ENCODE data around the gene TBC1D10A.

Gene TBC1D10A

DNA sequence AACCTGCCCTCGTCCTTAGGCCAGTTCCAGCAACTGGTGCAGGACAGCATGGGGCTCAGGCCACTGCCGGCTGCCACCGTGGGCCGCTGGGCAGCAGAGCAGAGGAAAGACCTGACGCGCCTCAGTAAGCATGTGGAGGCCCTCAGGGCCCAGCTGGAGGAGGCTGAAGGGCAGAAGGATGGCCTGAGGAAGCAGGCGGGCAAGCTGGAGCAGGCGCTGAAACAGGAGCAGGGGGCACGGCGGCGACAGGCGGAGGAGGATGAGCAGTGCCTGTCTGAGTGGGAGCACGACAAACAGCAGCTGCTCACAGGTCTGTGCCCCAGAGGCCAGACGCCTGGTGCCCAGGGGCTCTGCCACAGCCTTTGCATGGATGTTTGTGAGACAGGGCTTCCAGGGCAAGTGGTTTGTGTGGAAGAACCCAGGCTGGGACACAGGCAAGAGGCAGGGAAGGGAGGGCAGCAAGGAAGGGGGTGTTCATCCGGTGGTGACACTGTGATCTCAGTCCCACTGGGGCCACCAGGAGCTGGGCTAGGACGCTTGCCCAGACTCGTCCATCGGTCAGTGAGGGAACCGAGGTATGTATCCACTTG is 44.0 kb upstream of the TBC1D10A start:
- no peak overlapping the region for H3K4me3 ChIP-seq (ENCODE audit: low read depth, low read length)
- DNase-seq (ENCODE audit: low read depth): no peak
- TF ChIP-seq, protein P1, sequence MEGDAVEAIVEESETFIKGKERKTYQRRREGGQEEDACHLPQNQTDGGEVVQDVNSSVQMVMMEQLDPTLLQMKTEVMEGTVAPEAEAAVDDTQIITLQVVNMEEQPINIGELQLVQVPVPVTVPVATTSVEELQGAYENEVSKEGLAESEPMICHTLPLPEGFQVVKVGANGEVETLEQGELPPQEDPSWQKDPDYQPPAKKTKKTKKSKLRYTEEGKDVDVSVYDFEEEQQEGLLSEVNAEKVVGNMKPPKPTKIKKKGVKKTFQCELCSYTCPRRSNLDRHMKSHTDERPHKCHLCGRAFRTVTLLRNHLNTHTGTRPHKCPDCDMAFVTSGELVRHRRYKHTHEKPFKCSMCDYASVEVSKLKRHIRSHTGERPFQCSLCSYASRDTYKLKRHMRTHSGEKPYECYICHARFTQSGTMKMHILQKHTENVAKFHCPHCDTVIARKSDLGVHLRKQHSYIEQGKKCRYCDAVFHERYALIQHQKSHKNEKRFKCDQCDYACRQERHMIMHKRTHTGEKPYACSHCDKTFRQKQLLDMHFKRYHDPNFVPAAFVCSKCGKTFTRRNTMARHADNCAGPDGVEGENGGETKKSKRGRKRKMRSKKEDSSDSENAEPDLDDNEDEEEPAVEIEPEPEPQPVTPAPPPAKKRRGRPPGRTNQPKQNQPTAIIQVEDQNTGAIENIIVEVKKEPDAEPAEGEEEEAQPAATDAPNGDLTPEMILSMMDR (IDR thresholded peaks at IDR 0.05; ENCODE audit: low read depth, low read length, missing control alignments): no peak

DNA sequence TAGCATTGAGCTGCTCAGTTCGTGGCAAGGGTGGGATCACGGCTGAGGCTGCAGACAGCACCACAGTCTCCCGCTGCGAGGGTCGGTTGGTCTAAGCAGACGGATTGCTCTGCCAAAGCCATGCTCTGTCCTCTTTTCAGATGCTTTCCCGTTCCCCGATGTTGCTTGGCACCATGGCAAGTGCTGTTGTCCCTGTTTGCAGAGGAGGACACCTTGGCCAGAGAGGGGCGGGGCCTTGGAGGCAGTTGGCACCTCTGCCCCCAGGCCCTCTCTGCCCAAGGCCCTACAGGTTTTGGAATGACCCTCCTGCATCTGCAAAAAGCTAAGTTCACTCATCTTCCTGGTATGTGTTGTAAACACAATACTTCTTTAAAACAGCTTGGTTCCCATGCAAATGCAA is 41.7 kb upstream of the TBC1D10A start:
- TF ChIP-seq, protein P1 (IDR thresholded peaks at IDR 0.05; ENCODE audit: low read depth, low read length, missing control alignments): no peak
- DNase-seq (ENCODE audit: low read depth): no peak
- H3K4me3 ChIP-seq (ENCODE audit: low read depth, low read length): no peak overlapping the region

DNA sequence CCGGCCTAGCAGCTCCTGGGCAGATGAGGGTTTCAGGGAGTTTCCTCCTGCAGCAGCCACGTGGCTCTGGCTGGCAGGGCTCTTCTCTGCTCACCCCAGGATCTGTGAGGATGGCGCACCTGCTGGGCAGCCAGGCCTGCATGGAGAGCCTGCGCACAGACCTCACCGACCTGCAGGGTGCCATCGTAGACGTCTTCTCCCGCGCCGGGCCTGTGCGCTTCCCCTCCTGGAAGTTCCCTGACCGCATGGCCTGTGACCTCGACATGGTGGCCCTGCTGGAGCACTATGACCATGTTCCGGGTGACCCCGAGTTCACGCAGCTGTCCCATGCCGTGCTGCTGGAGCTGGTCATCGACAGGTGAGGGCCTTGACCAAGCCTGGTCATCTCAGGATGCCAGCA is 39.1 kb upstream of the TBC1D10A start:
- TF ChIP-seq, protein P1 (IDR thresholded peaks at IDR 0.05; ENCODE audit: low read depth, low read length, missing control alignments): no peak
- DNase-seq (ENCODE audit: low read depth): no peak
- no peak overlapping the region for H3K4me3 ChIP-seq (ENCODE audit: low read depth, low read length)

DNA sequence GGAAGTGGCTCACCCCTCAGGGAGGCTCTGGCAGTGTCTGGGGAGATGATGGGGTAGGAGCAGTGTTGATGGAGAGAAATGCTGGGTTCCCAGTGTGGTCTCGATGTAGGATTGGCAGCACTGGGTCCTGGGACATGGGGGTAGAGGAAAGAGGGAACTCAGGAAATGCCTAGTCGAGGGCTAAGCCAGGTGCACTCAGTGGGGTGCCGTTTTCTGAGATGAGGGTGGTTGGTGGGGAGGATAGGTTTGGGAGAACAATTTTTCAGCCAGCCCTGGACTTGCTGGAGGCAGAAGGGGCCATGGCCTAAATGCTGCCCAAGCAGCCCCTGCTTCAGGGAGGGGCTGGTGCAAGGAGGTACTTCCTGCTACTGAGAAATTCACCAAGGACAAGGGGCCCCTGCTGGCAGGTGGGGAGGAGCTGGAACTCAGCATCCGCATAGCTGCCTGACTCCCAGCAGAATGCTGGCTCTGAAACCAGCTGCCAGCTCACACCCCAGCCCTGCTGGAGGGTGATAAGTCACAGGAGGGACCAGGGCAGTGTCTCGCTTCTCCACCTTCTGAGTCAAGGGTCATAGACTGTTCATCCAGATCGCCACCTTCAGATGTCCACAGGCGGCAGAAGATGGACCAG is 36.0 kb upstream of the TBC1D10A start:
- TF ChIP-seq, protein P1 (IDR thresholded peaks at IDR 0.05; ENCODE audit: low read depth, low read length, missing control alignments): no peak
- DNase-seq (ENCODE audit: low read depth): no peak
- no peak overlapping the region for H3K4me3 ChIP-seq (ENCODE audit: low read depth, low read length)

DNA sequence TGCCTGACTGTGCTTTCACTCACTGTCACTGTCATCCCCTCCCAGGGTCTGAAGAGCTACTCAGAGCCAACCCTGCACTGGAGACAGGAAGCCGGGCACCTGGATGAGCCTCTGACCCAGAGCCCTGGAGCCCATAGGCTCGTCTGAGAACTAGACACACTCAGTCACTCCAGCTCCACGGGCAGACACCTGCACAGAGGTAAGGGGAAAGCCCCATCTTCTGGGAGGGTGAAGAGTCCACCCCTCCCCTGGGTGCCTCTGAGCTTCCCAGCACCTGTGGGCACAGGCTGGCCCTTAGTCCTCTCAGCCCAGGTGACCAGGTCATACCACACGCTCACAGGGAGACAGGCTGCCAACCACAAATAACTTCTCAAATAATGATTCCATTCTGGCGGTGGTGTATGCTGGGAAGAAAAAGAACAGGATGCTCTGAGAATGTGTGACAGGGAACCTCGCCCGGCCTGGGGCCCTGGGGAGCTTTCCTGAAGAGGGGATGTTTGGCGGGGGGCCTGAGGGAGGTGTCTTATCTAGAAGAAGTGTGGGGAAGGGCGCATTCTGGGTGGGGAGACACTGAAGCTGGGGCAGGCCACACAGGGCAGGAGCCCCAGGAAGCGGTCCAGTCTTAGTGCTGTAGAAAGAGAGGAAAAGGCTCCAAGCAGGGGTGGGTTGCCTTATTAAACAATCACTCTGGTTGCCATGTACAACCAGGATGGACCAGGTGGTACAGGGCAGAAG is 35.3 kb upstream of the TBC1D10A start:
- TF ChIP-seq, protein P1 (IDR thresholded peaks at IDR 0.05; ENCODE audit: low read depth, low read length, missing control alignments): no peak
- no peak overlapping the region for H3K4me3 ChIP-seq (ENCODE audit: low read depth, low read length)
- no peak for DNase-seq (ENCODE audit: low read depth)

DNA sequence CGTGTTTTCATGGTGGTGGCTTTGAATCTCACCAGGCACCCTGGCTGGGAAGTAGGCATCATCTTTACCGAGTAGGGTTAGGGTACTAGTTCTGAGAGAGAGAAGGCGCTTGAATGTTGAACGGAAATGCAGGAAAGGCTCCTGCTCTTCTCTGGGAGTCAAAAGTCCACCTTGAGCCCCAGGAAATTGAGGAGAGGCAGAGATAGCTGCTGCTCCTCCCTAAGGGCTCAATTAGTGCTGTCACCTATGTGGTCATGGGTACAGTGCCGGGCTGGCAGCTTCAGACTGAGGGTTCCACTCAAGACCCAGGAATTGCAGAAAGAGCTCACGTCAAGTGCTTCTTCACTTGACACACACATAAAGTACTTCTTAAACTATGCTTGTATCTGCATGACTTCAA is 31.8 kb upstream of the TBC1D10A start:
- H3K4me3 ChIP-seq (ENCODE audit: low read depth, low read length): no peak overlapping the region
- no peak for DNase-seq (ENCODE audit: low read depth)
- TF ChIP-seq, protein P1 (IDR thresholded peaks at IDR 0.05; ENCODE audit: low read depth, low read length, missing control alignments): no peak
